ENCODE results near the gene SF3A1. TPM values are rescaled to one million over a fixed set of nuclear protein-coding genes. Genes with fewer than 3 reads are reported as not detected.

The SF3A1 gene
- total and polyA plus RNA-seq, 2 of the 13 experiments (the other 11 are each of a cell fraction or from before 2014, with no cell fraction given) = 10.0 to 22.0 TPM

GRCh38 chr22:30287648-30288418 is 68.9 kb downstream of the SF3A1 start (continued):
- TF ChIP-seq ZNF574 (CRISPR knock-in tag; IDR thresholded peaks at IDR 0.05) (0 out of 2 replicates have a peak, but pooled peaks have one; percentile 10), ZNF614 (CRISPR knock-in tag; IDR thresholded peaks at IDR 0.05; ENCODE audit: borderline replicate concordance) (0 out of 2 replicates have a peak, but pooled peaks have one; percentile 25), HDAC1 (CRISPR knock-in tag; IDR thresholded peaks at IDR 0.05) (peak; percentile 48), RCOR2 (CRISPR knock-in tag; IDR thresholded peaks at IDR 0.05) (peak; percentile 74), MIER3 (CRISPR knock-in tag; IDR thresholded peaks at IDR 0.05; ENCODE audit: borderline replicate concordance) (no peak), ZNF367 (CRISPR knock-in tag; IDR thresholded peaks at IDR 0.05; ENCODE audit: borderline replicate concordance) (no peak), ZNF510 (CRISPR knock-in tag; IDR thresholded peaks at IDR 0.05; ENCODE audit: low read depth) (no peak), ZNF703 (CRISPR knock-in tag; IDR thresholded peaks at IDR 0.05; ENCODE audit: borderline replicate concordance) (no peak), ZNF33B (CRISPR knock-in tag; IDR thresholded peaks at IDR 0.05) (no peak), ZMYM3 (CRISPR knock-in tag; IDR thresholded peaks at IDR 0.05) (peak; percentile 95), ZUFSP (CRISPR knock-in tag; IDR thresholded peaks at IDR 0.05; ENCODE audit: borderline replicate concordance) (no peak), U2AF1 (optimal IDR thresholded peaks at IDR 0.05; ENCODE audit: low read depth, low read length) (no peak), TRIM24 (CRISPR knock-in tag; IDR thresholded peaks at IDR 0.05) (no peak), NONO (IDR thresholded peaks at IDR 0.05) (no peak), NONO (CRISPR knock-in tag; conservative IDR thresholded peaks at IDR 0.05) (no peak), KMT2A (CRISPR knock-in tag; IDR thresholded peaks at IDR 0.05) (no peak), RORA (CRISPR knock-in tag; IDR thresholded peaks at IDR 0.05) (no peak), POGK (CRISPR knock-in tag; conservative IDR thresholded peaks at IDR 0.05) (no peak), SP4 (CRISPR knock-in tag; IDR thresholded peaks at IDR 0.05) (no peak), ADNP (CRISPR knock-in tag; IDR thresholded peaks at IDR 0.05) (peak; percentile 36; the same call in 1 of the 2 replicates), YEATS2 (CRISPR knock-in tag; IDR thresholded peaks at IDR 0.05; ENCODE audit: borderline replicate concordance) (peak; percentile 21; the same call in 1 of the 2 replicates), ZFX (CRISPR knock-in tag; IDR thresholded peaks at IDR 0.05; ENCODE audit: low read depth) (peak; percentile 79)
